Measurements from ENCODE around the gene TMC8.

The TMC8 gene

DNA sequence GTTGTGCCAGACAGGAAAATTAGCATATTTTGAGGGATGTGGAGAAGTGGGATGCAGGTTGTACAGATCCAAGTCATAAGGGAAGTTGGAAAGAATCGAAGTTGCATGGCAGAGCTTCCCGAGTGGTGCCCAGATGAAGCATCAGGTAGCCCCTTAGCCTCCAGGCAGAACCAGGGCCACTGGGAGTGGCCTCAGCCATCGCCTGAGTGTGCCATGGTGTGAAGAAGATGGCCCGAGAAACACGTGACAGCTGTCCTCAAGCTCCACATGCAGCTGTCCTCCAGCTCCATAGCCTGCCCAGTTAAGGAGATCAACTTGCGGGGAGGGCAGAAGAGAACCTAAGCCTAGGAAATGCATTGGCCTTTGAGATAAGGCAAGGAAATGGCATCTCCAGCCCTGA lies 35.5 kb upstream of the TMC8 start:
- Histone ChIP-seq H4K91ac (ENCODE audit: low read length) (no peak overlapping the region), H3K9me3 (ENCODE audit: control insufficient read depth, low read length) (no peaks in the 10 kb centered on the region), H2AK5ac (ENCODE audit: low read length, severe bottlenecking) (no peak overlapping the region), H3K4me3 (ENCODE audit: insufficient read depth in 1 of 2, low read depth in 1 of 2, low read length in 2 of 2) (no peak overlapping the region), H3K23ac (ENCODE audit: low read length in 2 of 2) (no peak overlapping the region), H3K14ac (ENCODE audit: low read length in 2 of 2) (no peak overlapping the region), H3K4me2 (ENCODE audit: low read length, poor library complexity, severe bottlenecking) (no peak overlapping the region), H3K27me3 (ENCODE audit: control insufficient read depth in 1 of 2, insufficient read depth in 1 of 2, low read length in 2 of 2) (no peaks in the 10 kb centered on the region), H2BK12ac (ENCODE audit: low read length in 2 of 2) (no peak overlapping the region), H2BK15ac (ENCODE audit: low read depth, poor library complexity, severe bottlenecking) (no peak overlapping the region), H2AFZ (ENCODE audit: low read depth, low read length) (no peak overlapping the region), H3K9ac (ENCODE audit: low read length) (no peak overlapping the region), H3K18ac (ENCODE audit: low read depth in 1 of 2, low read length in 2 of 2) (no peak overlapping the region), H3K36me3 (ENCODE audit: control insufficient read depth in 1 of 2, insufficient read depth in 2 of 2, low read depth in 1 of 2, low read length in 2 of 2) (peaks cover 53 to 93% of the 10 kb centered on the region in 2 experiments), H4K8ac (ENCODE audit: low read length) (no peak overlapping the region), H3K27ac (ENCODE audit: low read length, poor library complexity, severe bottlenecking) (no peak overlapping the region), H2BK5ac (ENCODE audit: low read depth, low read length, poor library complexity, severe bottlenecking) (no peak overlapping the region), H3K4me1 (ENCODE audit: control insufficient read depth, insufficient read depth, low read depth, low read length) (no peaks in the 10 kb centered on the region), H2BK120ac (ENCODE audit: low read depth, low read length) (no peak overlapping the region), H3K79me1 (replicated peaks; ENCODE audit: low read length, poor library complexity, severe bottlenecking) (no peaks in the 10 kb centered on the region), H3K4ac (ENCODE audit: low read depth in 1 of 2, low read length in 2 of 2) (no peak overlapping the region)
- WGBS = 98% methylated on average over 6 of the region's 6 CpGs
- no peak for DNase-seq

DNA sequence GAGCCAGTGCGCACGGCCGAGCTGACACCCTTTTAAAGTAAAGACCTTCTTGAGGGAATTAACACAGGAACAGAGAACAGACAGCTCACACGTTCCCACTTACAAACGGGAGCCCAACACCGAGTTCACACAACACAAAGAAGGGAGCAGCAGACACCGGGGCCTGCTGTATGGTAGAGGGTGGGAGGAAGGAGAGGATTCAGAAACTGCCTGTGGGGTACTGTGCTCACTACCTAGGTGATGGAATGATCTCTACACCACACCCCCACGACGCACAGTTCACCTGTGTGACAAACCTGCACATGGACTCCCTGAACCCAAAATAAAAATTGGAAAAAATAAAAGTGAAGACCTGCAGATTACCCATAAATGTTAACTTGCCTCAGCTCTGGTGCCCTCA lies 34.5 kb upstream of the TMC8 start:
- Histone ChIP-seq H3K18ac (ENCODE audit: low read depth in 1 of 2, low read length in 2 of 2) (no peak overlapping the region), H2AK5ac (ENCODE audit: low read length, severe bottlenecking) (no peak overlapping the region), H2BK12ac (ENCODE audit: low read length in 2 of 2) (no peak overlapping the region), H3K23ac (ENCODE audit: low read length in 2 of 2) (no peak overlapping the region), H3K4me2 (ENCODE audit: low read length, poor library complexity, severe bottlenecking) (no peak overlapping the region), H4K91ac (ENCODE audit: low read length) (no peak overlapping the region), H3K79me1 (replicated peaks; ENCODE audit: low read length, poor library complexity, severe bottlenecking) (no peaks in the 10 kb centered on the region), H3K27me3 (ENCODE audit: control insufficient read depth in 1 of 2, insufficient read depth in 1 of 2, low read length in 2 of 2) (no peaks in the 10 kb centered on the region), H3K36me3 (ENCODE audit: control insufficient read depth in 1 of 2, insufficient read depth in 2 of 2, low read depth in 1 of 2, low read length in 2 of 2) (peaks cover 55 to 89% of the 10 kb centered on the region in 2 experiments), H3K4me1 (ENCODE audit: control insufficient read depth, insufficient read depth, low read depth, low read length) (no peaks in the 10 kb centered on the region), H2AFZ (ENCODE audit: low read depth, low read length) (no peak overlapping the region), H4K8ac (ENCODE audit: low read length) (no peak overlapping the region), H3K9me3 (ENCODE audit: control insufficient read depth, low read length) (no peaks in the 10 kb centered on the region), H2BK120ac (ENCODE audit: low read depth, low read length) (no peak overlapping the region), H3K27ac (ENCODE audit: low read length, poor library complexity, severe bottlenecking) (no peak overlapping the region), H2BK15ac (ENCODE audit: low read depth, poor library complexity, severe bottlenecking) (no peak overlapping the region), H3K4ac (ENCODE audit: low read depth in 1 of 2, low read length in 2 of 2) (no peak overlapping the region), H3K14ac (ENCODE audit: low read length in 2 of 2) (no peak overlapping the region), H3K4me3 (ENCODE audit: insufficient read depth in 1 of 2, low read depth in 1 of 2, low read length in 2 of 2) (no peak overlapping the region), H2BK5ac (ENCODE audit: low read depth, low read length, poor library complexity, severe bottlenecking) (no peak overlapping the region), H3K9ac (ENCODE audit: low read length) (no peak overlapping the region)
- 100% methylated on average over 9 of the region's 9 CpGs for WGBS
- no peak for DNase-seq

DNA sequence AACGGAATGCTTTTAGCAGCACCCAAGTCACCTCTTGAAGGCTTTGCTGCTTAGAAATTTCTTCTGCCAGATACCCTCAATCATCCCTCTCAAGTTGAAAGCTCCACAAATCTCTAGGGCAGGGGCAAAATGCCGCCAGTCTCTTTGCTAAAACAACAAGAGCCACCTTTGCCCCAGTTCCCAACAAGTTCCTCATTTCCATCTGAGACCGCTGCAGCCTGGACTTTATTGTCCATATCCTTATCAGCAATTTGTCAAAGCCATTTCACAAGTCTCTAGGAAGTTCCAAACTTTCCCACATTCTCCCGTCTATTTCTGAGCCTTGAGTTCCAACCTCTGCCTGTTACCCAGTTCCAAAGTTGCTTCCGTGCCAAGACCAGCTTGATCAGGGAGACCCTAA lies 29.5 kb upstream of the TMC8 start:
- Histone ChIP-seq H2BK120ac (ENCODE audit: low read depth, low read length) (no peak overlapping the region), H3K4me2 (ENCODE audit: low read length, poor library complexity, severe bottlenecking) (no peak overlapping the region), H3K9me3 (ENCODE audit: control insufficient read depth, low read length) (no peaks in the 10 kb centered on the region), H3K27me3 (ENCODE audit: control insufficient read depth in 1 of 2, insufficient read depth in 1 of 2, low read length in 2 of 2) (no peaks in the 10 kb centered on the region), H4K8ac (ENCODE audit: low read length) (no peak overlapping the region), H2AK5ac (ENCODE audit: low read length, severe bottlenecking) (no peak overlapping the region), H3K36me3 (ENCODE audit: control insufficient read depth in 1 of 2, insufficient read depth in 2 of 2, low read depth in 1 of 2, low read length in 2 of 2) (peaks cover 53 to 57% of the 10 kb centered on the region in 2 experiments), H3K9ac (ENCODE audit: low read length) (no peak overlapping the region), H3K18ac (ENCODE audit: low read depth in 1 of 2, low read length in 2 of 2) (no peak overlapping the region), H3K79me1 (replicated peaks; ENCODE audit: low read length, poor library complexity, severe bottlenecking) (no peaks in the 10 kb centered on the region), H2BK5ac (ENCODE audit: low read depth, low read length, poor library complexity, severe bottlenecking) (no peak overlapping the region), H2BK12ac (ENCODE audit: low read length in 2 of 2) (no peak overlapping the region), H3K23ac (ENCODE audit: low read length in 2 of 2) (no peak overlapping the region), H3K4ac (ENCODE audit: low read depth in 1 of 2, low read length in 2 of 2) (no peak overlapping the region), H3K14ac (ENCODE audit: low read length in 2 of 2) (no peak overlapping the region), H2AFZ (ENCODE audit: low read depth, low read length) (no peak overlapping the region), H4K91ac (ENCODE audit: low read length) (no peak overlapping the region), H3K27ac (ENCODE audit: low read length, poor library complexity, severe bottlenecking) (no peak overlapping the region), H3K4me1 (ENCODE audit: control insufficient read depth, insufficient read depth, low read depth, low read length) (peaks cover 4% of the 10 kb centered on the region), H3K4me3 (ENCODE audit: insufficient read depth in 1 of 2, low read depth in 1 of 2, low read length in 2 of 2) (no peak overlapping the region), H2BK15ac (ENCODE audit: low read depth, poor library complexity, severe bottlenecking) (no peak overlapping the region)
- DNase-seq = no peak
- 96% methylated on average over 5 of the region's 5 CpGs for WGBS

- Histone ChIP-seq H2AFZ (ENCODE audit: low read depth, low read length) (no peak overlapping the region), H3K23ac (ENCODE audit: low read length in 2 of 2) (no peak overlapping the region), H3K4me1 (ENCODE audit: control insufficient read depth, insufficient read depth, low read depth, low read length) (peaks cover 4% of the 10 kb centered on the region), H2BK15ac (ENCODE audit: low read depth, poor library complexity, severe bottlenecking) (no peak overlapping the region), H3K79me1 (replicated peaks; ENCODE audit: low read length, poor library complexity, severe bottlenecking) (no peaks in the 10 kb centered on the region), H3K9me3 (ENCODE audit: control insufficient read depth, low read length) (no peaks in the 10 kb centered on the region), H3K9ac (ENCODE audit: low read length) (no peak overlapping the region), H3K4me3 (ENCODE audit: insufficient read depth in 1 of 2, low read depth in 1 of 2, low read length in 2 of 2) (no peak overlapping the region), H3K27ac (ENCODE audit: low read length, poor library complexity, severe bottlenecking) (no peak overlapping the region), H2AK5ac (ENCODE audit: low read length, severe bottlenecking) (no peak overlapping the region), H4K8ac (ENCODE audit: low read length) (no peak overlapping the region), H2BK12ac (ENCODE audit: low read length in 2 of 2) (no peak overlapping the region), H3K36me3 (ENCODE audit: control insufficient read depth in 1 of 2, insufficient read depth in 2 of 2, low read depth in 1 of 2, low read length in 2 of 2) (peaks cover 50 to 53% of the 10 kb centered on the region in 2 experiments), H3K4ac (ENCODE audit: low read depth in 1 of 2, low read length in 2 of 2) (no peak overlapping the region), H3K18ac (ENCODE audit: low read depth in 1 of 2, low read length in 2 of 2) (no peak overlapping the region), H4K91ac (ENCODE audit: low read length) (no peak overlapping the region), H3K4me2 (ENCODE audit: low read length, poor library complexity, severe bottlenecking) (no peak overlapping the region), H2BK5ac (ENCODE audit: low read depth, low read length, poor library complexity, severe bottlenecking) (no peak overlapping the region), H3K14ac (ENCODE audit: low read length in 2 of 2) (no peak overlapping the region), H2BK120ac (ENCODE audit: low read depth, low read length) (no peak overlapping the region), H3K27me3 (ENCODE audit: control insufficient read depth in 1 of 2, insufficient read depth in 1 of 2, low read length in 2 of 2) (no peaks in the 10 kb centered on the region)
- no peak for DNase-seq
- WGBS = 97% methylated on average over 8 of the region's 10 CpGs
Measured at GRCh38 chr17:78101542-78101941, 29.0 kb upstream of the TMC8 start.

Measured in mesenchymal stem cell (in vitro differentiated cells and primary cell).